Endothelial cell of umbilical vein (primary cell): Measurements from ENCODE around the gene ATP2A2. TPM values are rescaled to one million over a fixed set of nuclear protein-coding genes. Genes with fewer than 3 reads are reported as not detected.

Source experiments
- BruUV-seq: library from RNA; stranded (reverse); fragments of 400-500 nt; replicated peaks from 2 replicates; lab custom pipeline; 2021; lab: Mats Ljungman, UMichigan
- CTCF ChIA-PET: fragments of 300-600, 350-600 bp; sonication (Branson Sonifier 250); formaldehyde crosslinking; loops from one replicate; lab custom pipeline; 2021; ENCODE audit warnings: antibody characterized with exemption, inconsistent platforms; lab: Charles Lee
- POLR2A ChIA-PET: fragments of 300-600, 350-600 bp; sonication (Branson Sonifier 250); formaldehyde crosslinking; loops from one replicate; lab custom pipeline; 2021; ENCODE audit warnings: antibody characterized with exemption, inconsistent platforms; lab: Charles Lee
- DNase-seq: peaks from one replicate; pipeline ENCODE4 v3.0.0-alpha.2; 2011; ENCODE audit warnings: low read depth, low spot score
- FAIRE-seq: peaks from 2 replicates; lab custom pipeline; 2011; peaks lifted over from hg19 to GRCh38; lab: Jason Lieb, UNC
- H2AFZ ChIP-seq: 2 replicates; pipeline ENCODE4 v1.6.0; 2012; ENCODE audit warnings: low read depth, low read length, control low read depth, inconsistent platforms
- H3K27ac ChIP-seq: 2 replicates; pipeline ENCODE4 v1.5.1; 2011; ENCODE audit warnings: low read depth, mild to moderate bottlenecking, control low read depth, low read length, moderate library complexity; ENCODE audit not compliant: insufficient read depth
- H3K27me3 ChIP-seq, 2 experiments: 2 replicates each; pipeline versions ENCODE4 v1.6.0 to v1.6.1; 2011; ENCODE audit warnings: low read length in 2 of 2, mixed read lengths in 1 of 2; ENCODE audit not compliant: control insufficient read depth in 2 of 2, insufficient read depth in 2 of 2
- H3K36me3 ChIP-seq, 2 experiments: 2 replicates in 1 of 2; 3 replicates in 1 of 2; pipeline ENCODE4 v1.5.1; 2011; ENCODE audit warnings: low read length in 2 of 2, mild to moderate bottlenecking in 1 of 2, moderate library complexity in 1 of 2; ENCODE audit not compliant: control insufficient read depth in 2 of 2, insufficient read depth in 2 of 2; ENCODE audit errors: extremely low read depth in 1 of 2
- H3K4me1 ChIP-seq: 3 replicates; pipeline ENCODE4 v1.5.1; 2011; ENCODE audit warnings: mild to moderate bottlenecking, low read length; ENCODE audit not compliant: control insufficient read depth, insufficient read depth; ENCODE audit errors: extremely low read depth
- H3K4me2 ChIP-seq: 2 replicates; pipeline ENCODE4 v1.6.1; 2011; ENCODE audit warnings: low read length, control low read depth, mixed read lengths; ENCODE audit not compliant: insufficient read depth
- H3K4me3 ChIP-seq, 3 experiments: fragments of 200-600 bp in 1 of 3; sonication (generic), shearing (Covaris generic) in 1 of 3; replicated peaks in 1 of 3; 2 replicates each; pipeline ENCODE4 v1.5.1; 2011 to 2016; ENCODE audit warnings: control low read depth in 3 of 3, low read length in 3 of 3, mild to moderate bottlenecking in 2 of 3, inconsistent platforms in 1 of 3, low read depth in 1 of 3, moderate library complexity in 1 of 3; ENCODE audit not compliant: insufficient read depth in 1 of 3
- H3K79me2 ChIP-seq: 2 replicates; pipeline ENCODE4 v1.6.0; 2012; ENCODE audit warnings: low read length, inconsistent platforms; ENCODE audit not compliant: control insufficient read depth, insufficient read depth
- H3K9ac ChIP-seq: replicated peaks from 2 replicates; pipeline ENCODE3; 2011; ENCODE audit warnings: low read length, control low read depth; ENCODE audit not compliant: insufficient read depth; ENCODE audit errors: extremely low read depth
- H3K9me1 ChIP-seq: replicated peaks from 3 replicates; pipeline ENCODE4 v1.6.0; 2011; ENCODE audit warnings: mild to moderate bottlenecking, low read length; ENCODE audit not compliant: control insufficient read depth, insufficient read depth; ENCODE audit errors: extremely low read depth
- H3K9me3 ChIP-seq: replicated peaks from 2 replicates; pipeline ENCODE4 v1.5.1; 2012; ENCODE audit warnings: low read length, inconsistent platforms; ENCODE audit not compliant: control insufficient read depth, insufficient read depth
- H4K20me1 ChIP-seq: replicated peaks from 2 replicates; pipeline ENCODE3; 2011; ENCODE audit warnings: mild to moderate bottlenecking, low read length; ENCODE audit not compliant: control insufficient read depth, insufficient read depth; ENCODE audit errors: extremely low read depth
- EZH2 ChIP-seq: IDR thresholded peaks from 2 replicates; pipeline ENCODE4 v1.6.1; 2012; ENCODE audit warnings: borderline replicate concordance, low read depth, mild to moderate bottlenecking, moderate library complexity, low read length, inconsistent platforms; ENCODE audit not compliant: severe bottlenecking
- FOS ChIP-seq: IDR thresholded peaks from 2 replicates; pipeline ENCODE4 v1.6.1; 2011; ENCODE audit warnings: mild to moderate bottlenecking, low read length, moderate library complexity, borderline replicate concordance; ENCODE audit not compliant: insufficient read depth
- GATA2 ChIP-seq: IDR thresholded peaks from 2 replicates; pipeline ENCODE4 v1.7.0; 2011; ENCODE audit warnings: low read depth, mild to moderate bottlenecking, moderate library complexity, mixed read lengths, low read length; ENCODE audit not compliant: insufficient read length, insufficient read depth
- JUN ChIP-seq: IDR thresholded peaks from 2 replicates; pipeline ENCODE4 v1.6.1; 2011; ENCODE audit warnings: borderline replicate concordance, low read depth; ENCODE audit not compliant: insufficient read length, insufficient read depth
- MAX ChIP-seq: IDR thresholded peaks from 2 replicates; pipeline ENCODE4 v1.6.1; 2011; ENCODE audit not compliant: insufficient read depth, insufficient read length
- MYC ChIP-seq: IDR thresholded peaks from one replicate; pipeline ENCODE4 v1.6.1; 2011; ENCODE audit warnings: mild to moderate bottlenecking, low read depth, low read length
- POLR2A ChIP-seq: IDR thresholded peaks from 2 replicates; pipeline ENCODE4 v1.6.1; 2012; ENCODE audit warnings: low read depth, mild to moderate bottlenecking, control low read depth, low read length
- POLR2AphosphoS5 ChIP-seq: IDR thresholded peaks from 2 replicates; pipeline ENCODE4 v1.6.1; 2012; ENCODE audit warnings: low read depth, mild to moderate bottlenecking, control low read depth, low read length, moderate library complexity; ENCODE audit not compliant: insufficient read depth
- dilution Hi-C: fragments of 300-500 bp; cut with MboI; formaldehyde crosslinking; loops from one replicate; pipeline ENCODE4 v1.15.0; 2019; ENCODE audit warnings: low sequenced_read_pairs; ENCODE audit not compliant: extremely low pct_ligation_motif_present
- intact Hi-C: fragments of 100-400 bp; cut with micrococcal nuclease; formaldehyde crosslinking; loops from one replicate; pipeline ENCODE4 v1.10.0; 2022
- polyA plus RNA-seq, 4 experiments: library from polyadenylated mRNA; depleted of rRNA in 3 of 4; stranded (reverse) in 3 of 4; unstranded in 1 of 4; fragments of >200 nt; gene quantifications; 2 replicates each; pipeline versions ENCODE4 v1.2.1 to v1.2.3, GENCODE V29; 2011 to 2012; ENCODE audit warnings: missing spikeins in 1 of 4
- total RNA-seq: library from RNA; stranded (reverse); gene quantifications from 2 replicates; pipeline ENCODE4 v1.2.3, GENCODE V29; 2021
- TF ChIP-seq, protein P1 (sequence below), 2 donors: IDR thresholded peaks; 1 replicate in 1 of 2; 2 replicates in 1 of 2; pipeline ENCODE4 v1.5.1; 2011; ENCODE audit warnings: low read length in 2 of 2, mild to moderate bottlenecking in 2 of 2, moderate library complexity in 2 of 2, control low read depth in 1 of 2, inconsistent platforms in 1 of 2, low read depth in 1 of 2; ENCODE audit not compliant: insufficient read depth in 1 of 2; ENCODE audit errors: extremely low read depth in 1 of 2

The ATP2A2 gene
- total and polyA plus RNA-seq, 2 donors (not counting 3 experiments of a cell fraction or from before 2014, with no cell fraction given), result 102 to 239 TPM

- TF ChIP-seq MYC (no peak), EZH2 (no peak), GATA2 (no peak), FOS (no peak), POLR2AphosphoS5 (no peak), MAX (no peak), JUN (no peak), POLR2A (no peak)
- TF ChIP-seq, protein P1, sequence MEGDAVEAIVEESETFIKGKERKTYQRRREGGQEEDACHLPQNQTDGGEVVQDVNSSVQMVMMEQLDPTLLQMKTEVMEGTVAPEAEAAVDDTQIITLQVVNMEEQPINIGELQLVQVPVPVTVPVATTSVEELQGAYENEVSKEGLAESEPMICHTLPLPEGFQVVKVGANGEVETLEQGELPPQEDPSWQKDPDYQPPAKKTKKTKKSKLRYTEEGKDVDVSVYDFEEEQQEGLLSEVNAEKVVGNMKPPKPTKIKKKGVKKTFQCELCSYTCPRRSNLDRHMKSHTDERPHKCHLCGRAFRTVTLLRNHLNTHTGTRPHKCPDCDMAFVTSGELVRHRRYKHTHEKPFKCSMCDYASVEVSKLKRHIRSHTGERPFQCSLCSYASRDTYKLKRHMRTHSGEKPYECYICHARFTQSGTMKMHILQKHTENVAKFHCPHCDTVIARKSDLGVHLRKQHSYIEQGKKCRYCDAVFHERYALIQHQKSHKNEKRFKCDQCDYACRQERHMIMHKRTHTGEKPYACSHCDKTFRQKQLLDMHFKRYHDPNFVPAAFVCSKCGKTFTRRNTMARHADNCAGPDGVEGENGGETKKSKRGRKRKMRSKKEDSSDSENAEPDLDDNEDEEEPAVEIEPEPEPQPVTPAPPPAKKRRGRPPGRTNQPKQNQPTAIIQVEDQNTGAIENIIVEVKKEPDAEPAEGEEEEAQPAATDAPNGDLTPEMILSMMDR (IDR thresholded peaks at IDR 0.05; ENCODE audit: extremely low read depth in 1 of 2, insufficient read depth in 1 of 2, low read depth in 1 of 2, low read length in 2 of 2), result no peak
- H3K9me1 ChIP-seq, result no peaks in the 10 kb centered on the region
- no peak overlapping the region for H3K4me3 ChIP-seq
- FAIRE-seq (no peak), DNase-seq (peak; percentile 57)
- no TSS peak for BruUV-seq
- no peak overlapping the region for H3K9ac ChIP-seq
- H3K27ac ChIP-seq, result peak overlapping the region; percentile 5
- dilution Hi-C loops (no loop called here), intact Hi-C loops (no loop called here)
- no peak overlapping the region for H3K4me2 ChIP-seq
- peaks cover 89% of the 10 kb centered on the region for H3K79me2 ChIP-seq
- ChIA-PET CTCF (interaction anchor here (1.6 kb wide), 1 partner anchor 13 kb away, joined by 7 read pairs; no protein-coding TSS in a partner anchor), POLR2A (no interaction called here)
- peaks cover 0 to 2% of the 10 kb centered on the region in 2 experiments for H3K36me3 ChIP-seq
- H3K27me3 ChIP-seq, result no peaks in the 10 kb centered on the region
- H2AFZ ChIP-seq, result no peak overlapping the region
- H3K4me1 ChIP-seq, result peaks cover 19% of the 10 kb centered on the region
- no peaks in the 10 kb centered on the region for H3K9me3 ChIP-seq
- H4K20me1 ChIP-seq, result no peaks in the 10 kb centered on the region
These were observed 36.9 kb downstream of the ATP2A2 start for GRCh38 chr12:110317911-110318310.
